Liver (tissue), 9 donors: Measurements from ENCODE around the gene OTUD3. TPM values are rescaled to one million over a fixed set of nuclear protein-coding genes. Genes with fewer than 3 reads are reported as not detected.

Experiments used
- DNase-seq: peaks from one replicate; pipeline ENCODE4 v3.0.0-alpha.2; 2017; ENCODE audit warnings: low spot score
- H3K27ac ChIP-seq, 2 donors: one replicate each; pipeline ENCODE4 v1.7.0; 2013; ENCODE audit warnings: inconsistent platforms in 2 of 2, low read length in 2 of 2, control low read depth in 1 of 2, low read depth in 1 of 2, mild to moderate bottlenecking in 1 of 2
- H3K27me3 ChIP-seq, 4 donors: one replicate each; pipeline versions ENCODE4 v1.6.1 to v1.7.0; 2013; ENCODE audit warnings: low read length in 3 of 4, inconsistent platforms in 1 of 4, mild to moderate bottlenecking in 1 of 4, moderate library complexity in 1 of 4; ENCODE audit not compliant: control insufficient read depth in 4 of 4, insufficient read depth in 4 of 4
- H3K36me3 ChIP-seq, 4 donors: one replicate each; pipeline versions ENCODE4 v1.6.1 to v1.7.0; 2013; ENCODE audit warnings: low read length in 3 of 4, mild to moderate bottlenecking in 3 of 4, low read depth in 1 of 4, moderate library complexity in 1 of 4; ENCODE audit not compliant: control insufficient read depth in 4 of 4, insufficient read depth in 3 of 4
- H3K4me1 ChIP-seq, 4 donors: one replicate each; pipeline versions ENCODE4 v1.6.1 to v1.7.0; 2013; ENCODE audit warnings: low read length in 3 of 4, mild to moderate bottlenecking in 3 of 4, moderate library complexity in 1 of 4; ENCODE audit not compliant: control insufficient read depth in 4 of 4, insufficient read depth in 4 of 4
- H3K4me3 ChIP-seq, 3 donors: one replicate each; pipeline versions ENCODE4 v1.6.1 to v1.7.0; 2013; ENCODE audit warnings: low read length in 3 of 3, control low read depth in 1 of 3, low read depth in 1 of 3, mild to moderate bottlenecking in 1 of 3
- H3K9ac ChIP-seq, 2 donors: one replicate each; pipeline ENCODE4 v1.7.0; 2013; ENCODE audit warnings: low read length in 2 of 2, mild to moderate bottlenecking in 2 of 2, moderate library complexity in 2 of 2, control low read depth in 1 of 2, low read depth in 1 of 2
- H3K9me3 ChIP-seq, 4 donors: one replicate each; pipeline versions ENCODE4 v1.6.1 to v1.7.0; 2013; ENCODE audit warnings: low read length in 3 of 4; ENCODE audit not compliant: control insufficient read depth in 4 of 4
- ATF3 ChIP-seq: IDR thresholded peaks from 2 replicates; pipeline ENCODE4 v1.6.1; 2016; ENCODE audit warnings: antibody characterized with exemption
- FOXA1 ChIP-seq: IDR thresholded peaks from 2 replicates; pipeline ENCODE4 v1.6.1; 2016; ENCODE audit warnings: antibody characterized with exemption
- FOXA2 ChIP-seq: IDR thresholded peaks from 2 replicates; pipeline ENCODE4 v1.6.1; 2016; ENCODE audit warnings: antibody characterized with exemption
- HNF4G ChIP-seq: IDR thresholded peaks from 2 replicates; pipeline ENCODE4 v1.6.1; 2016; ENCODE audit warnings: antibody characterized with exemption
- JUND ChIP-seq, 2 donors: IDR thresholded peaks; 2 replicates each; pipeline ENCODE4 v1.6.1; 2016; ENCODE audit warnings: antibody characterized with exemption in 2 of 2
- MAX ChIP-seq: IDR thresholded peaks from 2 replicates; pipeline ENCODE4 v1.6.1; 2016; ENCODE audit warnings: antibody characterized with exemption
- NR2F2 ChIP-seq: IDR thresholded peaks from 2 replicates; pipeline ENCODE4 v1.6.1; 2016; ENCODE audit warnings: antibody characterized with exemption
- REST ChIP-seq: IDR thresholded peaks from 2 replicates; pipeline ENCODE4 v1.6.1; 2016; ENCODE audit warnings: antibody characterized with exemption, mild to moderate bottlenecking
- RXRA ChIP-seq, 2 donors: IDR thresholded peaks; 2 replicates each; pipeline ENCODE4 v1.6.1; 2017 to 2018; ENCODE audit warnings: antibody characterized with exemption in 2 of 2, mild to moderate bottlenecking in 1 of 2
- SP1 ChIP-seq: IDR thresholded peaks from 2 replicates; pipeline ENCODE4 v1.6.1; 2018; ENCODE audit warnings: antibody characterized with exemption, mild to moderate bottlenecking
- YY1 ChIP-seq: IDR thresholded peaks from 2 replicates; pipeline ENCODE4 v1.6.1; 2016; ENCODE audit warnings: antibody characterized with exemption, mild to moderate bottlenecking
- ZBTB33 ChIP-seq: IDR thresholded peaks from 2 replicates; pipeline ENCODE4 v1.6.1; 2016; ENCODE audit warnings: antibody characterized with exemption
- WGBS: extraction: QIAGEN DNeasy Blood & Tissue Kit; methylation state at CpG from one replicate; pipeline ENCODE4 v1.1.7; 2013; 5-methylcytosine and 5-hydroxymethylcytosine counted together
- polyA plus RNA-seq, 2 donors: library from polyadenylated mRNA; stranded (reverse) in 1 of 2; unstranded in 1 of 2; fragments of 200-250 nt in 1 of 2; fragments of >200 nt in 1 of 2; fragmentation: Nextera tagmentation in 1 of 2; extraction: Ambion mirVana in 1 of 2; gene quantifications; one replicate each; pipeline versions ENCODE4 v1.2.1 to v1.2.3, GENCODE V29; 2013 to 2015
- total RNA-seq, 2 donors: library from RNA; depleted of rRNA; stranded (reverse); fragments of >200 nt; gene quantifications; one replicate each; pipeline ENCODE4 v1.2.3, GENCODE V29; 2014
- donor health status: healthy.
- donor health status: healthy.
- donor health status: healthy.
- donor health status: healthy.
- donor health status: healthy.

The OTUD3 gene
- total and polyA plus RNA-seq, 4 donors = 0.36 to 4.0 (median 2.1) TPM

- H3K9ac ChIP-seq = no peak overlapping the region
- DNase-seq = no peak
- no peaks in the 10 kb centered on the region for H3K36me3 ChIP-seq
- H3K4me1 ChIP-seq = no peaks in the 10 kb centered on the region
- peaks cover 0 to 11% (median 0%) of the 10 kb centered on the region in 4 donors for H3K9me3 ChIP-seq
- no peaks in the 10 kb centered on the region for H3K27me3 ChIP-seq
- no peak for TF ChIP-seq JUND (IDR thresholded peaks at IDR 0.05)
- TF ChIP-seq FOXA1 = no peak
- TF ChIP-seq SP1 = no peak
- no peak for TF ChIP-seq RXRA (IDR thresholded peaks at IDR 0.05)
- no peak for TF ChIP-seq REST
- no peak for TF ChIP-seq NR2F2
- no peak for TF ChIP-seq YY1
- TF ChIP-seq HNF4G = no peak
- no peak for TF ChIP-seq MAX
- WGBS = 76% methylated on average over 2 of the region's 2 CpGs
- no peak overlapping the region for H3K4me3 ChIP-seq
- no peak overlapping the region for H3K27ac ChIP-seq
Measured at GRCh38 chr1:19861034-19861433, 21.2 kb upstream of the OTUD3 start.

GRCh38 chr1:19861842-19862530 is 20.2 kb upstream of the OTUD3 start:
- H3K27ac ChIP-seq = no peak overlapping the region
- WGBS = 89% methylated on average over 1 of the region's 1 CpG

GRCh38 chr1:19862944-19863343 is 19.3 kb upstream of the OTUD3 start:
- no peak overlapping the region for H3K4me3 ChIP-seq
- TF ChIP-seq ZBTB33 (no peak), FOXA1 (no peak), SP1 (no peak), RXRA (IDR thresholded peaks at IDR 0.05) (no peak), JUND (IDR thresholded peaks at IDR 0.05) (no peak), HNF4G (no peak), ATF3 (no peak), FOXA2 (no peak), NR2F2 (no peak)
- H3K4me1 ChIP-seq = no peaks in the 10 kb centered on the region
- DNase-seq = no peak
- no peak overlapping the region for H3K27ac ChIP-seq
- H3K9me3 ChIP-seq = peaks cover 0 to 11% (median 0%) of the 10 kb centered on the region in 4 donors
- no peak overlapping the region for H3K9ac ChIP-seq
- H3K27me3 ChIP-seq = no peaks in the 10 kb centered on the region
- WGBS = 80% methylated on average over 3 of the region's 3 CpGs
- no peaks in the 10 kb centered on the region for H3K36me3 ChIP-seq

More at GRCh38 chr1:19861842-19862530, 20.2 kb upstream of the OTUD3 start:
- DNase-seq = no peak
- TF ChIP-seq FOXA2 (no peak), SP1 (no peak), NR2F2 (no peak), MAX (no peak)
- H3K9me3 ChIP-seq = peaks cover 0 to 11% (median 0%) of the 10 kb centered on the region in 4 donors
- H3K27me3 ChIP-seq = no peaks in the 10 kb centered on the region
- no peak overlapping the region for H3K9ac ChIP-seq
- H3K4me3 ChIP-seq = no peak overlapping the region
- no peaks in the 10 kb centered on the region for H3K4me1 ChIP-seq
- no peaks in the 10 kb centered on the region for H3K36me3 ChIP-seq
